ENCODE measurements around the gene MTO1. TPM values are rescaled to one million over a fixed set of nuclear protein-coding genes. Genes with fewer than 3 reads are reported as not detected.

The MTO1 gene
- total and polyA plus RNA-seq, 2 experiments from 2014 or later: 19.2 to 27.4 TPM

- 100% methylated on average over 3 of the region's 3 CpGs for WGBS (ENCODE audit: low lambda C conversion rate, missing lambda C conversion rate)
- H3K79me2 ChIP-seq: no peaks in the 10 kb centered on the region
- H3K9me3 ChIP-seq (ENCODE audit: low read depth): no peaks in the 10 kb centered on the region
- no peaks in the 10 kb centered on the region for H3K36me3 ChIP-seq (replicated peaks; ENCODE audit: insufficient read depth, low read depth)
- H3K27ac ChIP-seq: no peak overlapping the region
- no peak overlapping the region for H2AFZ ChIP-seq
- no peaks in the 10 kb centered on the region for H4K20me1 ChIP-seq (ENCODE audit: insufficient read depth, poor library complexity, severe bottlenecking)
- no peak for TF ChIP-seq EZH2 (IDR thresholded peaks at IDR 0.05; ENCODE audit: borderline replicate concordance)
- TF ChIP-seq, protein P1, sequence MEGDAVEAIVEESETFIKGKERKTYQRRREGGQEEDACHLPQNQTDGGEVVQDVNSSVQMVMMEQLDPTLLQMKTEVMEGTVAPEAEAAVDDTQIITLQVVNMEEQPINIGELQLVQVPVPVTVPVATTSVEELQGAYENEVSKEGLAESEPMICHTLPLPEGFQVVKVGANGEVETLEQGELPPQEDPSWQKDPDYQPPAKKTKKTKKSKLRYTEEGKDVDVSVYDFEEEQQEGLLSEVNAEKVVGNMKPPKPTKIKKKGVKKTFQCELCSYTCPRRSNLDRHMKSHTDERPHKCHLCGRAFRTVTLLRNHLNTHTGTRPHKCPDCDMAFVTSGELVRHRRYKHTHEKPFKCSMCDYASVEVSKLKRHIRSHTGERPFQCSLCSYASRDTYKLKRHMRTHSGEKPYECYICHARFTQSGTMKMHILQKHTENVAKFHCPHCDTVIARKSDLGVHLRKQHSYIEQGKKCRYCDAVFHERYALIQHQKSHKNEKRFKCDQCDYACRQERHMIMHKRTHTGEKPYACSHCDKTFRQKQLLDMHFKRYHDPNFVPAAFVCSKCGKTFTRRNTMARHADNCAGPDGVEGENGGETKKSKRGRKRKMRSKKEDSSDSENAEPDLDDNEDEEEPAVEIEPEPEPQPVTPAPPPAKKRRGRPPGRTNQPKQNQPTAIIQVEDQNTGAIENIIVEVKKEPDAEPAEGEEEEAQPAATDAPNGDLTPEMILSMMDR (IDR thresholded peaks at IDR 0.05; ENCODE audit: poor library complexity): no peak
- no peak for TF ChIP-seq EZH2phosphoT487 (IDR thresholded peaks at IDR 0.05; ENCODE audit: low read depth, severe bottlenecking, unreplicated experiment)
- no peaks in the 10 kb centered on the region for H3K4me1 ChIP-seq (ENCODE audit: insufficient read depth)
- H3K27me3 ChIP-seq: no peaks in the 10 kb centered on the region
- H3K9me2 ChIP-seq (replicated peaks; ENCODE audit: insufficient read depth): no peaks in the 10 kb centered on the region
- no peak overlapping the region for H3K4me2 ChIP-seq
- H3K4me3 ChIP-seq: no peak overlapping the region
- DNase-seq (ENCODE audit: low spot score): no peak
These were observed 36.4 kb downstream of the MTO1 start for GRCh38 chr6:73497915-73498314.

DNA sequence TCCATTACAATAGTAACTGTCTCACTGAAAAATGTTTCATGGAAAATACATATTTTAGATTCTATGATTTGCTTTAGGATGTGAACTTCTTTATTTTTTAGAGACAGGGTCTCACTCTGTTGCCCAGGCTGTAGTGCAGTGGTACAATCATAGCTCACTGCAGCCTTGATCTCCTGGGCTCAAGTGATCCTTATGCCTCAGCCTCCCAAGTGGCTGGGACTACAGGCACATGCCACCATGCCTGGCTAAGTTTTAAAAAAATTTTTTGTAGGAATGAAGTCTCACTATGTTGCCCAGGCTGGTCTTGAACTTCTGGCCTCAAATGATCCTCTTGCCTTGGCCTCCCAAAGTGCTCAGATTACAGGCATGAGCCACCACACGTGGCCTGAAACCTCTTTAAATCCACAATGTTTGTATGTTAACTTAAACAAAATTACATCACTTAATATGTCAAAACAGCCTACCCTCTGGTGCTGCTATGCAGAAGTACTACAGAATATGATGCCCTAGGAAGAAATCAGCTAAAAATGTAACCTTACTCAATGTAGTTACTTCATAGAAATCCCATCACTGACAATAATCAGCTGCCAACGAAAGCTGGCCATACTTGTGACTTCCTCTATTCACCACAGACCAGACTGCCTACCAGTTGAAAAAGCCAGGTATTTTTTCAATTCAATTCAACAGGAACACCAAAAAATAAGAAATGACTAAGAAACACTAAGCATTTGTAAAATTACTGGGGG, 41.7 kb downstream of the MTO1 start:
- Histone ChIP-seq H3K9me3 (ENCODE audit: low read depth) (no peaks in the 10 kb centered on the region), H4K20me1 (ENCODE audit: insufficient read depth, poor library complexity, severe bottlenecking) (no peaks in the 10 kb centered on the region), H3K27ac (no peak overlapping the region), H3K9me2 (replicated peaks; ENCODE audit: insufficient read depth) (no peaks in the 10 kb centered on the region), H3K4me3 (no peak overlapping the region), H3K36me3 (replicated peaks; ENCODE audit: insufficient read depth, low read depth) (no peaks in the 10 kb centered on the region), H3K4me1 (ENCODE audit: insufficient read depth) (no peaks in the 10 kb centered on the region), H3K79me2 (no peaks in the 10 kb centered on the region), H2AFZ (no peak overlapping the region), H3K27me3 (no peaks in the 10 kb centered on the region), H3K4me2 (no peak overlapping the region)
- TF ChIP-seq, protein P1 (IDR thresholded peaks at IDR 0.05; ENCODE audit: poor library complexity): no peak
- no peak for TF ChIP-seq EZH2phosphoT487 (IDR thresholded peaks at IDR 0.05; ENCODE audit: low read depth, severe bottlenecking, unreplicated experiment)
- TF ChIP-seq EZH2 (IDR thresholded peaks at IDR 0.05; ENCODE audit: borderline replicate concordance): no peak
- 89% methylated on average over 2 of the region's 2 CpGs for WGBS (ENCODE audit: low lambda C conversion rate, missing lambda C conversion rate)
- no peak for DNase-seq (ENCODE audit: low spot score)

DNA sequence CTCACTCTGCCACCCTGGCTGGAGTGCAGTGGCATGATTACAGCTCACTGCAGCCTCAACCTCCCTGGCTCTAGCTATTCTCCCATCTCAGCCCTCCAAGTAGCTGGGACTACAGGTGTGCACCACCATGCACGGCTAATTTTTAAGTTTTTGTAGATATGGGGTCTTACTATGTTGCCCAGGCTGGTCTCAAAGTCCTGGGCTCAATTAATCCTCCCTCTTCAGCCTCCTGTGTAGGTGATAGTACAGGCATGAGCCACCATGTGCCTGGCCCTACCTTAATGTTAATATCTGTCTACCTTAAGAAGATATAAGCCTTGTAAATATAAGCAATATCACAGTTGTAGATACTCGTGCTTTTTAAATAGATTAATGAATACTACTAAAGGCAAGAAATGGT, 42.6 kb downstream of the MTO1 start:
- Histone ChIP-seq H2AFZ (no peak overlapping the region), H3K9me2 (replicated peaks; ENCODE audit: insufficient read depth) (no peaks in the 10 kb centered on the region), H3K4me1 (ENCODE audit: insufficient read depth) (no peaks in the 10 kb centered on the region), H3K9me3 (ENCODE audit: low read depth) (no peaks in the 10 kb centered on the region), H4K20me1 (ENCODE audit: insufficient read depth, poor library complexity, severe bottlenecking) (no peaks in the 10 kb centered on the region), H3K36me3 (replicated peaks; ENCODE audit: insufficient read depth, low read depth) (no peaks in the 10 kb centered on the region), H3K79me2 (no peaks in the 10 kb centered on the region), H3K27me3 (no peaks in the 10 kb centered on the region), H3K4me3 (no peak overlapping the region), H3K4me2 (no peak overlapping the region), H3K27ac (no peak overlapping the region)
- no peak for DNase-seq (ENCODE audit: low spot score)
- WGBS (ENCODE audit: low lambda C conversion rate, missing lambda C conversion rate): 97% methylated on average over 2 of the region's 2 CpGs
- TF ChIP-seq EZH2phosphoT487 (IDR thresholded peaks at IDR 0.05; ENCODE audit: low read depth, severe bottlenecking, unreplicated experiment) (no peak), EZH2 (IDR thresholded peaks at IDR 0.05; ENCODE audit: borderline replicate concordance) (no peak)
- TF ChIP-seq, protein P1 (IDR thresholded peaks at IDR 0.05; ENCODE audit: poor library complexity): no peak

Data from hepatocyte (in vitro differentiated cells).